ENCODE measurements around the gene HMGCS2.
A peak's percentile ranks its signal among the peaks of the same experiment; 100 is the strongest.

HMGCS2 gene

DNA sequence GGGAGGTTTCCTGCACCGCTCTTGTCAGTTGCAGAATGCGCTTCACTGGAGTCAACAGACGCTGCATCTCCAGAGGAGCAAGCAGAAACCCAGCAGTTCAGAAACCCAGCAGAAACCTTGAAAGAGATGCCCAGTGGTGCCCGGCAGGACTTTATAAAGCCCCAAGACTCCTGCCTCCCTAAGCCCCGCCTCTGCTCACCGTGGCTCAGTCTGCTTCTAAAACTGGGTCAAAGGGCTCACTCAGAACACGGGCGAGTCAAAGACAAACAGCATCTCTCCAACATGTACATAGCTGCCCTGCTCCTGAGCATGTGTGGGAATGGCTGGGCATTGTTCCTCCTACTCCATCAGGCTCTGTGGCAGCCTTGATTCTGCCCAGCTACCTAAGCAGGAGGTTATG lies at the start of gene HMGCS2:
HMGCS2 (minus strand) TSS at position 128 of the 400 bp plus-strand sequence; CDS start at position 67, 61 bp downstream.
- DNase-seq (ENCODE audit: low read depth, low spot score) = no peak

DNA sequence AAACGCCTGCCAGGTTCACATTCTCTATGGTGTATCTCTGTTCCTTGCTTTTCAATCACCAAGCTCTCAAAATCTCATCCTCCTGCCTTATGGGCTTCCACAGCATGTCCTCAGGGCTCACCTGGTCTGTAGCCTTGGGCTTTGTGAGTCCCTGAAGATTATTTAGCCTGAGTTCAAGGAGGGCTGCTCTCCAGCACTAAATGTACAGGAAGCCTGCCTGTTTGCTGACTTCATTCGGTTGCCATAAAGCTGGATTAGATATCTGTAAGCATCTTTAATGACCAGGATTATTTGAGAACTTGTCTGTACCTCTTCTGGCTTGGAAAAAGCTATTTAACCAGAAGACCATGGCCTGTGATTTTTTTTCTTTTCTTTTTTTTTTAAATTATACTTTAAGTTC lies 49.5 kb upstream of the HMGCS2 start:
- DNase-seq (ENCODE audit: low read depth, low spot score) = no peak

- no peak for DNase-seq (ENCODE audit: low read depth, low spot score)
Observed at GRCh38 chr1:119816407-119816806, 47.7 kb upstream of the HMGCS2 start.

- no peak for DNase-seq (ENCODE audit: low read depth, low spot score)
Observed at GRCh38 chr1:119815928-119816327, 47.2 kb upstream of the HMGCS2 start.

GRCh38 chr1:119815361-119815760 lies 46.7 kb upstream of the HMGCS2 start:
- no peak for DNase-seq (ENCODE audit: low read depth, low spot score)

- no peak for DNase-seq (ENCODE audit: low read depth, low spot score)
Observed at GRCh38 chr1:119814288-119814687, 45.6 kb upstream of the HMGCS2 start.

GRCh38 chr1:119811985-119812557 lies 43.4 kb upstream of the HMGCS2 start:
- no peak for DNase-seq (ENCODE audit: low read depth, low spot score)

DNA sequence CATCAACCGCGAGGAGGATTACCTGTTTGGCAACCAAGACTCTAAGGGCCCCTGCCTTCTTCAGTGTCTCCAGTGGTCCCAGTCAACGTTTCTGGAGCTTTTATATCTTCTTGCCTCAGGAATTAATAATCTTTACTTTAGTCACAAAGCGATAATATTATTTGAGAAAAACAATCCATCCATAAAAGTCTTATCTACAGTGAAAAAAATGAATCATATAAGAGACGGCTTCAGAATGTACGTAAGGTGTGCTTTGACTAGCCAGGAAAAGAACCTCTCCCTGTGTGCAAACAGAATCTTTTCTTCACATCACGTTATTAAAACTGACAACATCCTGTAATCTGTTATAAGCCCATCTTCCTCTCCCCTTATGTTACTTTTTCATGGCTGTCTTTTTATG lies 42.7 kb upstream of the HMGCS2 start, which contains the start of gene REG4:
REG4 (minus strand) TSS at position 74 of the 400 bp plus-strand sequence. CDS start 2,691 bp downstream, outside the sequence.
- DNase-seq (ENCODE audit: low read depth, low spot score) = no peak

DNA sequence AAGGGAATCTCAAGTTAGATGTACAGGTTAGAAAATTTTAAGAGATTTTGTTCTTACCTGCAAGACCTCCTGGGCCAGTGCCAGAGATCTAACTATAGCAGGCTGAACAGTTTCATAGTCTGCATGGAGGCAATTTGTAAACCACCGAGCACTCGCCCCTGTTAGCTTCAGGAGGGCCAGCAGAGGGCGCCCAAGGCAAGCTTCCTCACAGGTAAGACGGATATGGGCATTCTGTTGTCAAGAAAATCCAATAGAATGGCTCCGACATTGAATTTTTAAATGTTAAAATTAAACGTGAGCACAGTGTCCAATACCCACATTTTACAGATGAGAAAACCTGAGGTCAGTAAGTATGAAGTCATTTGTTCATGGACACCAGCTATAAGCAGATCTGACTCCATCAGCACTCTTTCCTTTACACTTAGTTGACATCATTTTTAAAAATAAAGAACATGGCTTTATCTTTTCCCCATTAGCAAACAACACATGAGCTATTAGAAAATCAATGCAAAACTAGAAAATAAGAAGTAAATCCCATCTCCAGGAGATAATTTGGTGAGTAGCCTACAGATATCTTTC lies 40.4 kb upstream of the HMGCS2 start:
- DNase-seq (ENCODE audit: low read depth, low spot score) = peak; percentile 37

DNA sequence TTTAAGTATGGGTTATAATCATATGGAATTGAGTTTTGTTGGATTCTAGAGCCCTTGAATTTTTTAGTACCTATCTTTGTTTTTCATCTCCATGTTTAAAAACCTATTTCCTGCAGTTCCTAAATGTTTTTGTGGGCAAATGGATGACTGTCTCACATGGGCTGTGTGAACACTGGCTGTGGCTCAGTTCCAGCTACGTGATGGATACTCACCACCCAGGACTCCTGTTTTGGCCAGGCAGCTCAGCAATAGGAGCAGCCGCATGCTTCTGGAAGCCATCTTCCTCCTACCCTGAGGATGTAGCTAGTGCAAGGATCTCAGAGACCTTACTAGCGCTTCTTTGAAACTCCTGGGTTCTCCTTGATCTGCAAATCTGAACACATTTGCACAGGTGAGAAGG lies 39.8 kb upstream of the HMGCS2 start:
- no peak for DNase-seq (ENCODE audit: low read depth, low spot score)

- DNase-seq (ENCODE audit: low read depth, low spot score) = no peak
Observed at GRCh38 chr1:119806489-119806888, 37.8 kb upstream of the HMGCS2 start.

- DNase-seq (ENCODE audit: low read depth, low spot score) = no peak
Observed at GRCh38 chr1:119805746-119806145, 37.0 kb upstream of the HMGCS2 start.

- DNase-seq (ENCODE audit: low read depth, low spot score) = no peak
Observed at GRCh38 chr1:119805247-119805646, 36.5 kb upstream of the HMGCS2 start.

- DNase-seq (ENCODE audit: low read depth, low spot score) = no peak
Observed at GRCh38 chr1:119799599-119800177, 31.0 kb upstream of the HMGCS2 start.

- DNase-seq (ENCODE audit: low read depth, low spot score) = no peak
Observed at GRCh38 chr1:119799003-119799402, 30.3 kb upstream of the HMGCS2 start.

DNA sequence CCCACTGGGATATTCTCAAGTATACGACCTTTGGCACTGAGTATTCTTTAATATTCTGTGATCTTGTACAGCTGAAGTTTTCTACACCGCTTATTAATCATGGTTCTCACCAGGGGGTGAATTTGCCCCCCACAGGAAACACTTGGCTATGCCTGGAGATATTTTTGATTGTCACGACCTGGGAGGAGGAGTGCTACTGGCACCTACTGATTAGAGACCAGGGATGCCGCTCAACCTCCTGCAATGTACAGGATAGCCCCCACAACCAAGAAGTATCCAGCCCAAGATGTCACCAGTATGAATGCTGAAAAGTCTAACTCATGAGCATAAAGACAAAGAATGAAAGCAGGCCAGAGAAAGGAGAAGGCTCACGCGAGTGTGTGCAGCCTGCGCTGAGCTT lies 28.9 kb upstream of the HMGCS2 start:
- no peak for DNase-seq (ENCODE audit: low read depth, low spot score)

DNA sequence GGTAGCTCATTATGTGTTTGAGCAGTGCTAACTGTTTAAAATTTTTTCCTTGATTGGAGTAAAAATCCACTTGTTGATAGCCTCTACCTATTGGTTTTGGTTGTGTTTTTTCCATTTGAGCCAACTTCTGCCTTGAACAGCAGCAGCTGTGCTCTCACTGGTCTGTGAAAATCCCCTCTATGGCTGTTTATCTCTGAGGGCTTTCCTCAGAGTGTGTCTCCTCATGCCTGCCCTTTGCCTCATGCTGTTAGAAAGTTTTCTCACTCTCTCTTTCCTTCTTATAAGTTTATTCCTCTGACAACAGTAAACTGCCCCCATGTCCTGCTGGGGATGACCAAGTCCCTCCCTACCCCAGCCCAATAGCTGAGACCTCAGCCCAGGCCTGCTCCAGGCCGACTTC lies 28.5 kb upstream of the HMGCS2 start:
- DNase-seq (ENCODE audit: low read depth, low spot score) = no peak

GRCh38 chr1:119795261-119796200 lies 26.8 kb upstream of the HMGCS2 start:
- no peak for DNase-seq (ENCODE audit: low read depth, low spot score)

GRCh38 chr1:119794876-119795240 lies 26.2 kb upstream of the HMGCS2 start:
- DNase-seq (ENCODE audit: low read depth, low spot score) = no peak

- no peak for DNase-seq (ENCODE audit: low read depth, low spot score)
Observed at GRCh38 chr1:119794230-119794875, 25.6 kb upstream of the HMGCS2 start.

GRCh38 chr1:119791377-119791776 lies 22.7 kb upstream of the HMGCS2 start:
- DNase-seq (ENCODE audit: low read depth, low spot score) = no peak
